Spleen (tissue), 7 donors: ENCODE data around the gene HAUS3.

Experiments
- CTCF ChIP-seq, 11 experiments: fragments of 200-600 bp in 7 of 11; fragments of 450-650 bp in 4 of 11; sonication (generic) in 4 of 11; IDR thresholded peaks in 8 of 11; conservative IDR thresholded peaks in 3 of 11; 1 replicate in 7 of 11; 2 replicates in 4 of 11; pipeline versions ENCODE4 v1.4.0 to v1.8.0; 2016 to 2021; ENCODE audit warnings: antibody characterized with exemption in 11 of 11, inconsistent platforms in 4 of 11, mild to moderate bottlenecking in 1 of 11
- POLR2A ChIP-seq, 3 donors: fragments of 450-650 bp; IDR thresholded peaks; one replicate each; pipeline ENCODE4 v1.5.1; 2017; ENCODE audit warnings: antibody characterized with exemption in 3 of 3, mild to moderate bottlenecking in 1 of 3
- POLR2AphosphoS5 ChIP-seq, 3 donors: sonication (generic); formaldehyde crosslinking; IDR thresholded peaks; one replicate each; pipeline ENCODE4 v1.5.1; 2017; ENCODE audit warnings: antibody characterized with exemption in 3 of 3
- donor health status: DM: no; HTN: no; CAD: no; lungs with moderate emphysema.
- donor health status: DM: no; HTN: no; CAD: no.
- donor health status: DM: no; HTN: no; CAD: no.

- TF ChIP-seq CTCF (IDR thresholded peaks at IDR 0.05 in 8 of 11, conservative IDR thresholded peaks at IDR 0.05 in 3 of 11) (no peak), POLR2A (IDR thresholded peaks at IDR 0.05) (no peak), POLR2AphosphoS5 (IDR thresholded peaks at IDR 0.05) (peak in 1 of 3 donors; percentile 4)
These were observed 17.2 kb upstream of the HAUS3 start for GRCh38 chr4:2259036-2259540.
